ENCODE measurements around the gene KEL. TPM values are rescaled to one million over a fixed set of nuclear protein-coding genes. Genes with fewer than 3 reads are reported as not detected.

Gene KEL
- total and polyA plus RNA-seq, 4 donors, result 0.18 to 81.0 (median 0.36) TPM

GRCh38 chr7:142934056-142934455 lies 28.1 kb downstream of the KEL start:
- no peak overlapping the region for H3K9ac ChIP-seq (ENCODE audit: low read depth in 1 of 2, low read length in 2 of 2)
- H3K9me3 ChIP-seq (ENCODE audit: control insufficient read depth in 4 of 4, low read length in 3 of 4), result no peaks in the 10 kb centered on the region
- H3K27ac ChIP-seq (ENCODE audit: low read depth in 1 of 2, low read length in 2 of 2), result no peak overlapping the region
- no peaks in the 10 kb centered on the region for H3K4me1 ChIP-seq (ENCODE audit: control insufficient read depth in 4 of 4, insufficient read depth in 4 of 4, low read length in 3 of 4)
- no peak for TF ChIP-seq YY1 (IDR thresholded peaks at IDR 0.05)
- TF ChIP-seq FOXA1 (IDR thresholded peaks at IDR 0.05), result no peak
- TF ChIP-seq JUND (IDR thresholded peaks at IDR 0.05), result no peak
- TF ChIP-seq CTCF (IDR thresholded peaks at IDR 0.05; ENCODE audit: low read depth, low read length, missing input control), result no peak
- no peak for TF ChIP-seq ATF3 (IDR thresholded peaks at IDR 0.05)
- no peaks in the 10 kb centered on the region for H3K27me3 ChIP-seq (ENCODE audit: control insufficient read depth in 4 of 4, insufficient read depth in 4 of 4, low read length in 3 of 4)
- WGBS, result 80% methylated on average over 12 of the region's 12 CpGs
- no peak for DNase-seq (ENCODE audit: low spot score)
- no peak overlapping the region for H3K4me3 ChIP-seq (ENCODE audit: low read depth in 1 of 3, low read length in 3 of 3)
- H3K36me3 ChIP-seq (ENCODE audit: control insufficient read depth in 4 of 4, insufficient read depth in 3 of 4, low read depth in 1 of 4, low read length in 3 of 4), result no peaks in the 10 kb centered on the region

- no peak within 1 kb of the TSS for H3K4me3 ChIP-seq (ENCODE audit: low read depth in 1 of 3, low read length in 3 of 3)
- H3K27ac ChIP-seq (ENCODE audit: low read depth in 1 of 2, low read length in 2 of 2), result no peak within 1 kb of the TSS
- H3K9ac ChIP-seq (ENCODE audit: low read depth in 1 of 2, low read length in 2 of 2), result no peak within 1 kb of the TSS
- no peaks in the 10 kb centered on the region for H3K27me3 ChIP-seq (ENCODE audit: control insufficient read depth in 4 of 4, insufficient read depth in 4 of 4, low read length in 3 of 4)
- no peak for DNase-seq (ENCODE audit: low spot score)
- no peak for TF ChIP-seq FOXA2 (IDR thresholded peaks at IDR 0.05)
- TF ChIP-seq ZBTB33 (IDR thresholded peaks at IDR 0.05), result no peak
- TF ChIP-seq CTCF (IDR thresholded peaks at IDR 0.05; ENCODE audit: low read depth, low read length, missing input control), result no peak
- TF ChIP-seq YY1 (IDR thresholded peaks at IDR 0.05), result no peak
- TF ChIP-seq SP1 (IDR thresholded peaks at IDR 0.05), result no peak
- no peak for TF ChIP-seq MAX (IDR thresholded peaks at IDR 0.05)
- no peak for TF ChIP-seq HNF4G (IDR thresholded peaks at IDR 0.05)
- no peak for TF ChIP-seq ATF3 (IDR thresholded peaks at IDR 0.05)
- no peak for TF ChIP-seq TAF1 (conservative IDR thresholded peaks at IDR 0.05)
- no peak for TF ChIP-seq NR2F2 (IDR thresholded peaks at IDR 0.05)
- no peak for TF ChIP-seq JUND (IDR thresholded peaks at IDR 0.05)
- TF ChIP-seq EGR1 (IDR thresholded peaks at IDR 0.05; ENCODE audit: low read depth in 2 of 2), result no peak
- no peak for TF ChIP-seq RAD21 (IDR thresholded peaks at IDR 0.05)
- no peak for TF ChIP-seq REST (IDR thresholded peaks at IDR 0.05)
- TF ChIP-seq HNF4A (conservative IDR thresholded peaks at IDR 0.05), result no peak
- no peak for TF ChIP-seq FOXA1 (IDR thresholded peaks at IDR 0.05)
- H3K9me3 ChIP-seq (ENCODE audit: control insufficient read depth in 4 of 4, low read length in 3 of 4), result no peaks in the 10 kb centered on the region
- WGBS, result 78% methylated on average over 4 of the region's 4 CpGs
- no peaks in the 10 kb centered on the region for H3K36me3 ChIP-seq (ENCODE audit: control insufficient read depth in 4 of 4, insufficient read depth in 3 of 4, low read depth in 1 of 4, low read length in 3 of 4)
- no peaks in the 10 kb centered on the region for H3K4me1 ChIP-seq (ENCODE audit: control insufficient read depth in 4 of 4, insufficient read depth in 4 of 4, low read length in 3 of 4)
Observed at GRCh38 chr7:142933624-142934023, 28.5 kb downstream of the KEL start, which contains the start of gene TRPV5. TRPV5 (minus strand) TSS chr7:142933746; CDS start chr7:142933459, 287 bp downstream.

Data from liver (tissue), 9 donors.